Ascending aorta (tissue), 2 donors: ENCODE data around the gene TMX1. TPM values are rescaled to one million over a fixed set of nuclear protein-coding genes. Genes with fewer than 3 reads are reported as not detected.

Experiments
- DNase-seq, 2 donors: peaks; one replicate each; pipeline ENCODE4 v3.0.0-alpha.2; 2019; ENCODE audit warnings: low spot score in 2 of 2
- H3K27ac ChIP-seq, 2 donors: fragments of 200-600 bp; sonication (generic); one replicate each; pipeline ENCODE4 v1.5.1; 2016 to 2017; ENCODE audit warnings: mild to moderate bottlenecking in 1 of 2
- H3K27me3 ChIP-seq: fragments of 200-600 bp; sonication (generic); one replicate; pipeline ENCODE4 v1.5.1; 2017
- H3K36me3 ChIP-seq, 2 donors: fragments of 200-600 bp; sonication (generic); one replicate each; pipeline ENCODE4 v1.5.1; 2016
- H3K4me1 ChIP-seq, 2 donors: fragments of 200-600 bp; sonication (generic); one replicate each; pipeline ENCODE4 v1.5.1; 2016 to 2017; ENCODE audit warnings: mild to moderate bottlenecking in 1 of 2
- H3K4me3 ChIP-seq, 2 donors: fragments of 200-600 bp; sonication (generic); one replicate each; pipeline ENCODE4 v1.5.1; 2016 to 2017; ENCODE audit warnings: mild to moderate bottlenecking in 1 of 2
- H3K9me3 ChIP-seq, 2 donors: fragments of 200-600 bp; sonication (generic); one replicate each; pipeline ENCODE4 v1.5.1; 2016
- intact Hi-C: fragments of 100-400 bp; cut with DNase I; formaldehyde crosslinking; loops from one replicate; pipeline ENCODE4 v1.15.1; 2023
- total RNA-seq: library from RNA; depleted of rRNA; stranded (reverse); fragments of >200 nt; gene quantifications from one replicate; pipeline ENCODE4 v1.1.0, GENCODE V29; 2016
- TF ChIP-seq, protein P1 (sequence below), 3 experiments: fragments of 200-600 bp in 2 of 3; fragments of 450-650 bp in 1 of 3; sonication (generic) in 2 of 3; IDR thresholded peaks; one replicate each; pipeline ENCODE4 v1.5.1; 2016 to 2019; ENCODE audit warnings: antibody characterized with exemption in 3 of 3, mild to moderate bottlenecking in 1 of 3, moderate library complexity in 1 of 3

The TMX1 gene
- total RNA-seq, 1 donor from 2014 or later: 5.1 TPM

DNA sequence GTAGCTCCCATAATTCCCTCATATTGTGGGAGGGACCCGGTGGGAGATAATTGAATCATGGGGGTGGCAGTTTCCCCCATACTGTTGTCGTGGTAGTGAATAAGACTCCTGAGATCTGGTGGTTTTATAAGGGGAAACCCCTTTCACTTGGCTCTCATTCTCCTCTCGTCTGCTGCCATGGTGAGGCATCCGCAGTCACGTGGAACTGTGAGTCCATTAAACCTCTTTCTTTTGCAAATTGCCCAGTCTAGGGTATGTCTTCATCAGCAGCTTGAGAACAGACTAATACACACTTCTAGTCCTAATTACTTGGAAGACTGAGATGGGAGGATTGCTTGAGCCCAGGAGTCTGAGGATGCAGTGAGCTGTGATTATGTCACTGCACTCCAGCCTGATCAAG, 64.4 kb downstream of the TMX1 start:
- Histone ChIP-seq H3K4me3 (no peak overlapping the region), H3K27me3 (no peaks in the 10 kb centered on the region), H3K36me3 (no peaks in the 10 kb centered on the region), H3K9me3 (no peaks in the 10 kb centered on the region), H3K27ac (no peak overlapping the region), H3K4me1 (no peaks in the 10 kb centered on the region)
- TF ChIP-seq, protein P1, sequence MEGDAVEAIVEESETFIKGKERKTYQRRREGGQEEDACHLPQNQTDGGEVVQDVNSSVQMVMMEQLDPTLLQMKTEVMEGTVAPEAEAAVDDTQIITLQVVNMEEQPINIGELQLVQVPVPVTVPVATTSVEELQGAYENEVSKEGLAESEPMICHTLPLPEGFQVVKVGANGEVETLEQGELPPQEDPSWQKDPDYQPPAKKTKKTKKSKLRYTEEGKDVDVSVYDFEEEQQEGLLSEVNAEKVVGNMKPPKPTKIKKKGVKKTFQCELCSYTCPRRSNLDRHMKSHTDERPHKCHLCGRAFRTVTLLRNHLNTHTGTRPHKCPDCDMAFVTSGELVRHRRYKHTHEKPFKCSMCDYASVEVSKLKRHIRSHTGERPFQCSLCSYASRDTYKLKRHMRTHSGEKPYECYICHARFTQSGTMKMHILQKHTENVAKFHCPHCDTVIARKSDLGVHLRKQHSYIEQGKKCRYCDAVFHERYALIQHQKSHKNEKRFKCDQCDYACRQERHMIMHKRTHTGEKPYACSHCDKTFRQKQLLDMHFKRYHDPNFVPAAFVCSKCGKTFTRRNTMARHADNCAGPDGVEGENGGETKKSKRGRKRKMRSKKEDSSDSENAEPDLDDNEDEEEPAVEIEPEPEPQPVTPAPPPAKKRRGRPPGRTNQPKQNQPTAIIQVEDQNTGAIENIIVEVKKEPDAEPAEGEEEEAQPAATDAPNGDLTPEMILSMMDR (IDR thresholded peaks at IDR 0.05): no peak
- intact Hi-C loops: no loop called here
- DNase-seq: no peak

DNA sequence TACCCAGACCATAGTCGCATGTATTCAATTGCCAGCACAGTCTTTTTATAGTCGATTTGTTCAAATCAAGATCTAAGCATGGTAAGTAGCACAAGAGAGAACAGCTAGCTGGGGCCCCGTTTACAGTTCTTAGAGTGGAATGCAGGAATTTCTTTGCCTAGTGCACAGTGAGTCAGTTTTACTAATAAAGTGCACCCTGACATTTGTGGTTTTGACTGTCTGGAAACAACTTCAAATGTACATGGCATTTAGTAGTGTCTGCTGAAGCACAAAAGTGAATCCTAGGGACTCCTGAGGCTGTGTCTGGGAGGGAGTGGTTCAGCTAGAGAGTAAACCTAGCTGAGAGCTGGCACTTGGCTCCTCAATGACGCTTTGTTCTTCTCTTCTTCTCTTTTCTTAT, 64.9 kb downstream of the TMX1 start:
- TF ChIP-seq, protein P1 (IDR thresholded peaks at IDR 0.05): no peak
- H3K4me1 ChIP-seq: no peaks in the 10 kb centered on the region
- intact Hi-C loops: no loop called here
- H3K4me3 ChIP-seq: no peak overlapping the region
- no peaks in the 10 kb centered on the region for H3K27me3 ChIP-seq
- no peaks in the 10 kb centered on the region for H3K9me3 ChIP-seq
- no peaks in the 10 kb centered on the region for H3K36me3 ChIP-seq
- no peak overlapping the region for H3K27ac ChIP-seq
- DNase-seq: no peak

DNA sequence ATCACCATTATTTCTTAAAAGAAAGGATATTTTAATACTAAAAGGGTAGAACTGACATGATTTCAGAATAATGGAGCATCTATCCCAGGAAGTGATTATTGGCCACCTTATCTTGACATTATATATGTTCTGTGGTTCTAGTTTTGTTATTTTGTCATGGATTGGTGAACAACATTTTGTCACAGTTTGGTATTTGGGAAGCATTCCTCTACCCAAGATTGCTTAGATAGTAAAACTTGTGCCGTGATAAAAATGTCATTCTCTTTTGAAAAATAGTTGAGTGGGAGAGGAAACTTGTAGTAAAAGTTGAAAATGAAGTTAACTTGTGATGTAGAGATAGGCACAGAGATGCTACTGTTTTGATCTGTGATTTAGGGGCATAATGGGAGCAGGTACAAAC, 65.7 kb downstream of the TMX1 start:
- intact Hi-C loops: no loop called here
- H3K4me1 ChIP-seq: no peaks in the 10 kb centered on the region
- H3K27me3 ChIP-seq: no peaks in the 10 kb centered on the region
- H3K36me3 ChIP-seq: no peaks in the 10 kb centered on the region
- no peak overlapping the region for H3K4me3 ChIP-seq
- no peaks in the 10 kb centered on the region for H3K9me3 ChIP-seq
- TF ChIP-seq, protein P1 (IDR thresholded peaks at IDR 0.05): no peak
- DNase-seq: no peak
- H3K27ac ChIP-seq: no peak overlapping the region

Other genes starting within 250 kb of the TMX1 start
- 4.2 TPM for gene TRIM9, start 145.1 kb upstream of the TMX1 start, total RNA-seq